Activated effector memory CD4-positive, alpha-beta T cell treated with Interleukin-2 at 50 U/mL for 16 hours (primary cell): ENCODE results near the gene ITGA1.
A peak's percentile ranks its signal among the peaks of the same experiment; 100 is the strongest.
"Not testable (repeated sequence)": the region's sequence is repeated elsewhere in the genome, so short reads cannot be mapped to it uniquely, and the experiment has no call there.

Experiments used
- DNase-seq: peaks from one replicate; pipeline ENCODE4 v3.0.0-alpha.2; 2020

Gene ITGA1

DNA sequence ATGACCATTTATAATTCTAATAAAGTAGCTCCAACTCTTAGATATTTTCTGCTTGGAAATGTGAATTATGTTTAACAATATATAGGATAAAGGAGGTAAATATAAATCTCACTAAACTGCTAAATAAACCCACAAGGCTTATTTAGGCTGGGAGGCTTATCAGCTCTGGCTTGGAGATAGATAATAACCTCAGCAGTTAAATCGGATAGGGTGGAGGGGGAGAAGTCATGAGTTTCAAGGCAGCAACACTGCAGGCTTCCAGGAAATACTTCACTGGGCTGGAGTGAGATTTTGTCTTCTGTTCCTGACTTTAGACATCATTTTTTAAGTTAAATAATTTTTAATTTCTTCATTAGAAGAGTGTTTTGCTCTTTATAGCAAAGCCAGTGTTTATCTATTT lies 121.5 kb downstream of the ITGA1 start:
- no peak for DNase-seq

DNA sequence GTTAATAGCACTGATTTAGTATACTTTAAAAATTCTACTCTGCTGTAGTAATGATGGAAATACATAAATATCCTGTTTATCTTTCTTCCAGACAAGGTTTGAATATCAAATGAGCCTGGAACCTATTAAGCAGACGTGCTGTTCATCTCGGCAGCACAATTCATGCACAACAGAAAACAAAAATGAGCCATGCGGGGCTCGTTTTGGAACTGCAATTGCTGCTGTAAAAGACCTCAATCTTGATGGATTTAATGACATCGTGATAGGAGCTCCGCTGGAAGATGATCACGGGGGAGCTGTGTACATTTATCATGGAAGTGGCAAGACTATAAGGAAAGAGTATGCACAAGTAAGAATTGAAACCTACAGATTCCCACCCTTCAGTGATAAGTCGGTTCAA lies 122.4 kb downstream of the ITGA1 start:
- no peak for DNase-seq

DNA sequence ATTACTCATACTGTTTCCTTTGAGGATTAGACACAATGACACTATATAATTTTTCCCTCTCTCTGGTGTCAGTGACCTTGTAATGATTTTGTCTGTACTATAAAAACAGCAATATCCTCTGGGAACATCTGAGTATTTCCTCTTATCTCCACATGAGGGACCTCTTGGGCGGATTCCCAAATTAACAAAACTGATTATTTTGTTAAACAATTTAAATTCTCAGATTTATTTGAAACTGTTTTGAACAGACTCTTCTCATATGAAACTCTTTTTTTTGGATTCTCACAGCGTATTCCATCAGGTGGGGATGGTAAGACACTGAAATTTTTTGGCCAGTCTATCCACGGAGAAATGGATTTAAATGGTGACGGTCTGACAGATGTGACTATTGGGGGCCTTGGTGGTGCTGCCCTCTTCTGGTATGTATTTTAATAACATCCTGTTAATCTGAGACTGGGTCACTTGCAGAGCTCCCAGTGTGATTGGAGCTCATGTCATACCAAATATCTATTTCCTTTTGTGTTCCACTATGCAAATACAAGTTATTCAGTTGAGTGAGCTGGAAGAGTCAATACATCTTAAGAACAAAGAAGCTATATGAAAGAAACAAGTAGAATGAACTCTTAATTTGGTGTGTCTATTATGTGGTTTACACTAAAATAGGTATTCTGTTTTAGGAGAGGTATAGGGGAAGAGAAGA lies 127.6 kb downstream of the ITGA1 start:
- peak; percentile 18 for DNase-seq

DNA sequence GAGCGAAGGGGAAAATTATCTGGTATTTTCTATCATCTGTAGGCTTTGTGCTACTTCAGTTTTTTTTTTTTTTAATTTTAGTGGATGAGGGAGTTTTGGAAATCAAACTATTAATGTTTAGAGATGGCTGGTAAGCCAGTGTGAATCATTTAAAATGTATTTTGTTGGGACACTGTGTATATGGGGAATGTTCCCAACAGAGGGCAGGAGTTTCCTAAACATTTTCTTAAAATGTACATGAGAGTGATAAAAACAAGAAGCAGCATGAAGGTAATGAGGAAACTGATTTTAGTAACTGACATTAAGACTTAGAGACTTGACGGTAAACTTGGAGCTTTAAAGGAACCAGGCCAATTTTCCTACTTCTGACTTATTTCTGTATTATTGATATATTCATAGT lies 133.2 kb downstream of the ITGA1 start:
- no peak for DNase-seq

DNA sequence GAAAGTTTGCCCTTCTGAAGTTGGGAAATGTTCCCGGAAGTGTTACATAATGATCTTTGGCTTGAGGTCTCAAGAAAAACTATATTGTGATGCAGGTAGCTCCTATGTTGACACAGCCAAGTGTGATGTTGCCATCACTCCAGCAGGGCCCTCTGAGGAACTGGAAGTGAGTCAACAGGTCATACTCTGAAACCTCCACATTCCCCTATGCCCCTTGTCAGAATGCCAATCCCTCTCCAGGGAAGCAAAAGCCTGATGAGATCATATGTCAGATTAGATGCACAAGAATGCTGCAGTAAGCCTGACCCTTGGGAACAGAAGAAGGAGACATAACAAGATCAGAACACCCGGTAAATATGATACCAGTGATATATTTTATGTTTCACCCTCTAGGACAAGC lies 134.7 kb downstream of the ITGA1 start:
- no peak for DNase-seq

DNA sequence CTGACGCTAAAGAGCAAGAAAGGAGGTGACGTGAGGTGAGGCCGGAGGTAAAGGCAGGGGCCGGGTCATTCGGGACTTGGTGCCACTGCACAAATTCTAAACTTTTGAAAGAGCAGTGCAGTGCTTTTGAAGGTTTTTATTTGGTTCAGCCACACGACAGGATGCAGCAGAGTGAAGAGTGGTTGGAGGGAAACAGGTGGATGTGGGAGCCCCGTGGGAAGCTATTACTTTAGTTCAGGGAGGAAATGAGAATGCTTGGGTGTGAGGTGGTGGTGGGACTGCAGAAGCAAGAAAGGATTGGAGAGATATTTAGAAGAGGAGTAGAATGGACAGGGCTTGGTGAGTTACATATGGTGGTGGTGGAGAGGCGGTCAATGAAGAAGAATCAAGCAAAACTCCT lies 136.7 kb downstream of the ITGA1 start:
- DNase-seq = no peak

DNA sequence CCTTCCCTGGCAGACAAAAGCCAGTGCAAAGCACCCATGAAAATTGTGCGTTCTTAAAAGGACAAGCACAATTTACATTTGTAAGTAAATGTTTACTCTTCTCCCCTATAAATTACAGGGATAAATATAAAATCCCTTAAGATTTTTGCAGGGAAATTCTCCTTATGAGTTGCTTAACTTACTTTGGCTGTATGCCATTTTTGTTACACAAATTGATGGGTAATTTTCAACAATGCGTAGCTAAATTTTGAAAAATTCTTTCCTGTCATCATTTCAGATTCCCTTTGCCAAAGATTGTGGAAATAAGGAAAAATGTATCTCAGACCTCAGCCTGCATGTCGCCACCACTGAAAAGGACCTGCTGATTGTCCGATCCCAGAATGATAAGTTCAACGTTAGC lies 137.3 kb downstream of the ITGA1 start:
- no peak for DNase-seq

DNA sequence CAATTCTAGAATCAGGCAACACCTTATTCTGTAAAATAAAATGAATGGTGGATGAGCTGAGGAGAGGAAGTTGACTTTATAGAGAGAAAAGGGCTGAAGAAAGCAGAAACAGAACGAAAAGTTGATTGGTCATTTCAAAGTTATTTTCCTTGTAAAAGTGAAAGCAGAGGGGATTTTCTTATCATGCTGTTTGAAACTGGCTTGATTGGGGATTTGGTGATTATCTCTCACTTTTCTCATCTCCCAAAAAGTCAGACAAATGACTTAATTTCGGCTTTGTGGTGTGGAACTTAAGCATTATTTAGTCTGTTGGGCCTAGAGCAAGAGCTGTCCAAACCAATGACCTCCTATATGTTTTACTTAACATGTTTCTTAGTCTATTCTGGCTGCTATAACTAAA lies 141.0 kb downstream of the ITGA1 start:
- no peak for DNase-seq

DNA sequence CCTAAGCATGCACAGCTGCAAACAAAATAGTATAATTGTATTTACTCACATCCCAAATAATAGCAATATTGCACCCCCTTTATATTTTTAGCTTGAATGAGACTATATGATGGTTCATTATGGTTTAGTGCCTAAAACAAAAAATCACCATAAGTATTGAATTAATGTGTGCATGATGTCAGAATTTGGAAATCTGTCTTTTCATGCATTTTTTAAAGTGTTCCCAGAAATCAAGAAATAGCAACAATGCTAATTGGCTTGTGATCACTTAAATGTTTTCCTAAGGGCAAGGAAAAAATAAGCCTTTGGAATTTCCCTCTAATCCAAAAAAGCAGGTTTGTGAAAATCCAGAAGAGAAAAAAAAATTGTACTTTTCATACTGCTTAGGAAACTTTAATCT lies 150.5 kb downstream of the ITGA1 start:
- DNase-seq = no peak

DNA sequence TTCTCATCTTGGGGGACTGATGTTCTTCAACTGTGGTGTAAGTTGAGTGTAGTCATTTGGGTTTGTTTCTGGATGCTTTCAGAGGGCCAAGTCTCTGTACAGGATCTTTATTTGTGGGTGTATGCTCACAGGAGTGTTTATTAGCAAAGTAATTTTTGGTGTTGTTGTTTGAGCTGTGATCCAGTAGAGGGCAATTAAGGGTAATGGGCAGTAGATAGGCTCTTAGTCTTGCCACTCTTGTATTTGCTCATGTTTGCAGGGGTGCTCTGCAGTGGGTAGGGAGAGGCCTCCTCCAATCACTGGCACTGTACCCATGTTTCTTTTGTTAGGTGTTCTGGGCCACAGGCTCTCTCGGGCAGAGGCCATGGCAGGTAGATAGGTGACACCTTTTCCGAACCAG lies 155.6 kb downstream of the ITGA1 start:
- no peak for DNase-seq

DNA sequence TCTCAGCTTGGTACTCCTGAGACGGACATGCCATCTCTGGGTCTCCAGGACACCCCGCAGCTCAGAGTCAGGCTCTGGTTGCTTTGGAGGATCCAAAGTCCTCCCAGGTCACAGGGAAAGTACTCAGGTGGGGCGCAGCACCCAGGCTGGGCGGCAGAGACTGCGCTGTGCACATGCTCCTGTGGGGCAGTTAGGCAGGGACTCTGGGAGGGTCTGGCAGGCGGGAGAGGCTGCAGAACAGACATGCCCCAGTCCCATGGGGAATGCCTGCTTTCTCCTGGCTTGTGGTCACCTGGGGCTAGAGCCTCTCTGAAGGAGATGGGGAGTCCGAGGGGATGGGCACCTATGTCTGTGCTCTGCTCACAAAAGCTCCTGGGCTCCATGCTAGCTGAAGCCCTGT lies 156.1 kb downstream of the ITGA1 start:
- no peak for DNase-seq

DNA sequence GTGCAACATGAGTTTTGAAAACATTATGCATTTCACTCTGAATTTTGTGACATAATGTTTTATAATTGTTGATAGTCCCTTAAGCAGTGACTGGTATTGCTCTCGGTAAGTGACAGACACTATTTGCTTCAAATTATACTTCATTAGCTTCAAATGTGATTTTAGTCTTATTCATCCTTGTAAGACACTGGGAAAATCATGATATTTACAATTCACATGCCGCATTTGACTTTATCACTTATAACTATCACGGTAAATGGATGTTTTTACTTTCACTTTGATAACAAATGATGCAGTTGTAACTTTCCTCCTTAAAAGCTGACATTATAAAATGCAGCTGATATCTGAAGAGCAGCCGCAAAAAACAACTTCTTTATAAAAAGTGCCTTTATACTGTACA lies 157.3 kb downstream of the ITGA1 start:
- no peak for DNase-seq

DNA sequence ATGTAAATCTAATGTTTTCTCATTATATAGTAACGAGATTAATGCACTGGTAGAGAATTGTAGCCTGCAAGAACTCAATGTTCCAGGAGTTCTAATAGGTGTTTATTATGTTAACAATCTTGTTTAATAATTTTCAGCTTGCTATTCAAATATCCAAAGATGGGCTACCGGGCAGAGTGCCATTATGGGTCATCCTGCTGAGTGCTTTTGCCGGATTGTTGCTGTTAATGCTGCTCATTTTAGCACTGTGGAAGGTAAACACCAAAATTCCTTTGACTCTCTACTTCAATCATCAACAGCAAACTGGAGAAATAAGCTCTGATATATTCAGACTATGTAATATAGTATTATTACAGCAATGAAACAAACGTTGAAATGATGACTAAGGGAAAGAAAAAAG lies 159.5 kb downstream of the ITGA1 start:
- no peak for DNase-seq

DNA sequence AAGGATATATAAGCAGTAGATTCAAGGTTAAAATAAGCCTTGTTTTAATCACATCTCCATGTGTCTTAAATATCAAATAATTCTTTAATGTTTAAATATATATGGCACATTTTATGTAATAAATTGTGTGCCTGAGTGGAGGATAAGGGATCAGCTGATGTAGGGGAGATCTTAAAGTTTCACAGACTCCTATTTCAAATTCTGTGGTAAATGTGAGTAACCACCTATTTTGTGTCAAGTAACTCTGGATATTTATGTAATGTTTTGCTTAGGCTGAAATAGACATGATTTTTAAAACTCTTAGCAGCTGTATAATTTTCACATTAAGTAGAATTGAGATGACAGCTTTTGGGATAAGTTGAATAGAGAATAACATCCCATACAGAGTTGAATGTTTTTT lies 160.1 kb downstream of the ITGA1 start:
- no peak for DNase-seq

DNA sequence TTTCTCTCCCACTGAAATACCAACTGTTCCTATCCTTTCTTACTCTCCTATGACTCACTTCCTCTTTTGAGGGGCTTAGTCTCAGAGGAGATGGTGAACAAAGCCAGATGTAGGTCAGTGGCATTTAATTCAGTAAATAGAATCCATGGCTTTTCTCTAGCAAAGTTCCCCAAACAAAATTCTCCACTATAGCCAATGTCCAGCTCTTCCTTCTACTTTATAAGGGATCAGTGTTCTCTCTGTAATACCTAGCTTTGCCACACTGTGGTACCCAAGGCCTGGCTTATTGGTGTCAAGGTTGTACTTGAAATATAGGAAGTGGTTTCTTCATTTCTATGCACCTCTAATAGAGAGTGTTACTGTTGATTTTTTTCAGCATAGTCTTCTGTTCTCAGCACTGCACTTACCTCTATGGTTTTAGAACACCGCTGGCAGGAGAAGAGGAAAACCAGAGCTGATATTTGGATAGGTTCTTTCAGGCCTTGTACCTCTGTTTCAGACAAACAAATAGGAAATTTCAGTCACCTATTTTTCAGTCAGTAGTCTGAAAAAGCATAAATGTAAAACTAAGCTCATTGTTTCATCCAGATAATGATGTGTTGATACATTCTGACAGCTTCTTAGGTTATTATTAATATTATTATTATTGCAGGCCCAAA lies 160.8 kb downstream of the ITGA1 start:
- peak; percentile 35 for DNase-seq

DNA sequence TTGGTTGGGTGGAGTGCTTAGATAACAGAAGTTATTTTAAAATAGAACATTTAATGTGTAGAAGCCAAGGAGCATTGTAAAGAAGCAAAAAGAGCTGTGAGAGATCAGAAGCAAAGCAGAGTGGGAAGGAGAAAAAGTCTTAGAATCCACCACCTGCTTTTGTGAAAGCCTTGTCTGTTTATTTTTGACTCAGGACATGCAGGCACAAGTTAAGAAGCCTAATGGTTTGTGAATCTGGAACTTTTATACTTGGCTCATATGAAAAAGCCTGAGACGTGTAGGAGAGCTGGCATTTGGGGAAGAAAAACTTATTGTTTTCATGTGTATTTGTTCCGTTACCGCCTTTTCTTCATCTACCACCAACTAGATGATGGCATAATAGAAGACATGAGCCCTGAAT lies 163.0 kb downstream of the ITGA1 start:
- no peak for DNase-seq

DNA sequence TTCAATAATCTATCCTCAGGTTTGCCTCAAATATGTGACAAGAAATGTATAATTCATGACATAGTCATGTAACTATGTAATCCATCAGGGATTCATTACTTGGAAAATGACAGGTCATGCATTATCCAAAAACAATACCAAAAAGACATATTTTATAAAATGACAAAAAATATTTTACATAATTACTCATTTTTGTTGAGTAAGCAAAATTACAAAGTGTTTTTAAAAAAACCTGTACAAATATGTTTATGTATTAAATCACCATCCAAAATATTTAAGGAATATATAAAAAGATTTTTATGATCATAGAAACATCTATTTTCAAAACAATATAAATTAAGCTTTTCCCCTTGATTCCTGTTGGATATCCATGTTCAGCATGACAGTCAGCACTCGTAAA lies 164.8 kb downstream of the ITGA1 start:
- DNase-seq = no peak

DNA sequence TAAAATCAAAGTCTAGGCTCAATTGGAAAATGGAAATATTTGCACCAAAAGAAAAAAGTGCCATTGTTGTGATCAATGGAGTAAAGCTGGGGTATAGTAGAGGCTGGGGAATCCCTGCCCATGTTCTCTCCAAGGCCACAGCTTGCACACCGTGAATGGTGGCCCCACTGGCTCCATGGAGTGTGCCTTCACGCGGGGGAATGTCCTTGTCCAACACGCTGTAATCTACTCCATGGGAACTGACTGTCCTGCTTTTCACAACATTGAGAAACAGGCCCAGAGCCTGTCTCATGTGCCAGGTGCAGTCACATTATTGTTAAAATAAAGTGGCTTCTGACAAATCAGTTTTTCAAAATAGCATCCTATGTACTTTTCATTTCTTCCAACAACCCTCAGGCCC lies 168.3 kb downstream of the ITGA1 start:
- DNase-seq = no peak

DNA sequence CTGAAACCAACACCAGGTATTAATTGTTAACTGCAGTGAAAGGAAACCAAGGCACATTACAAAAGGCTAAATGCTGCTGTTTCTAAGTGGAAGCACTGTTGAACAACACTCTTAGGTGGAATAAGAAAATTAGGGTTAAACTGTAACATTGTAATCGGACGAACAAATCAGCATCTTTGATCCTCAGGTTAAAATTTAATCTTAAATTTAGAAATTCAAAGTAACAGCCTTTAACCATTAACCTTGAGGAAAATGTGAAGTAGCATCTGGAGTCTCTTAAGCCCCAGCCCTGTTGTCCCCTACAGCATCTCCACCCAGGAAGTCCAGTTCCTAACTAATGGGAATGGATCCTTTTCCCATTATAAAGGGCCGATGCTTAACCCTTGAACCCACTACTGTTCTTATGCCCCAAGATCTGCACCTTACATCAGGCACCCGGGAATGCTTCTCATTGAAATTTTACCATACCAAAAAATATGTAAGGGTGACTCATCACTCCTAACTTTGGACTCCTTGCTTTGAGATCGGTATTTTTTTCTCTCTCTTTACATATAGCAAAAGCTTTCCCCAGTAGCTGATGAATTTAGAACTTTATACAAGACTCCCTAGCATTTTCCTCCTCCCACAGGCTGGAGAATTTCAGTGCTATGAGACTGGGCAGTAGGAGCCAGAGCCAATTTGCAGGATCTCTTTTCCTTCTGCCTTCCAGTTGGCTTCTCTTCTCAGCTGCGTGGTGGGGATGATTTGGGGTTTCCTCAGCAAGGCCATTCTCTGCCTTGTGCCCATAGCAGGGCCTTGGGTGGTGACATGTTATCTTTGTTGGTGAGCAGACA lies 169.4 kb downstream of the ITGA1 start:
- no peak for DNase-seq

DNA sequence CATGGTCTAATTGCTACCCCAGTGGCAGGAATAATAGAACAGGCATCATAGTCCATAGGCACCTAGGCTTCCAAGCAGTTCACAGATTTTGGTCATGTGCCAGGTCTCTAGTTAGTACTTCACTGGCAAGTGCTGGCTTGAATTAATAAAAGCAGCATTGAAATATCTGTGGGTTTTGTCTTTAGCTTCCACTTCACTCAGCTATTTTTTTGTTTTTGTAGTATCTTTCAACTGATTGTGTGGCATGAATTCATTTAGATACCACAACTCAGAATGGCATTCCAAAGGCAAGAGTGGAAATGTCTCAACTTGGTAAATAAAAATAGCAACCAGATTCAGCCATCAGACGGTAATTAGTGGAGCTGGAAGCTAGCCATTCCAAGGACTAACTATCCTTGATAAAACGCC lies 173.6 kb downstream of the ITGA1 start:
- no peak for DNase-seq

DNA sequence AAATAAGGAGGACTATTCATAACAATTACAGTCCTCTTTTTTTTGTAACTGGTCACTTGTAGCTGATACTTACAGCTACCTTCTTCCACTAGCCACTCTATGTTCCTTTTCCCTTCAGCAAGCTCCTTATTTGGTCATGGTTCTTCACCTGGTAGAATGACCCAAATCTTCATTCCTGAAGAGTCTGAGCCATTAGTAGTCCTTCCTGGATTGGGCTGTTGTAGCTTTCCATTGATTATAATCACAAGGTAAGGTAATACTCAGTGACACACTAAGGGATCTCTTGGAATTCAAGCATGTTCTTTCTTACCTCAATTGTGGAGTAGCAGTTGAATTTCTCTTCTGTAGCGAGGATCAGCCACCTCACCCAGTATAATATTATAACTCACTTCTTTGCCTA lies 175.9 kb downstream of the ITGA1 start:
- no peak for DNase-seq

DNA sequence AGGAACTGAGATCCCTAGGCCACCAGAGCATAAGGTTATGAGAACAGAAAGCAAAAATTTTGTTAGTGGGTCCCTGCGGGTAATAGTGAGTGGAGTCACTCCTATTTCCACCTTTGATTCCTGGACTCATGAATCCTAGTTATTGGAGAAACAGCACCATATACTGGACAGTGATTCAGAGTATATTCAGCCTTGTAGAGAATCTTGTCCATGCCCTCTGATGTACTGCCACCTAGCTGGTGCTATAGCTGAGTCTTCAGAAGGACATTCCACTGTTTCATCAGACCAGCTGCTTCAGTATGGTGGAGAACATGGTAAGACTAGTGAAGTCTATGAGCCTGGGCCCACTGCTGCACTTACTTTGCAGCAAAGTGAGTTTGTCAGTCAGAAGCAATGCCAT lies 176.4 kb downstream of the ITGA1 start:
- no peak for DNase-seq

DNA sequence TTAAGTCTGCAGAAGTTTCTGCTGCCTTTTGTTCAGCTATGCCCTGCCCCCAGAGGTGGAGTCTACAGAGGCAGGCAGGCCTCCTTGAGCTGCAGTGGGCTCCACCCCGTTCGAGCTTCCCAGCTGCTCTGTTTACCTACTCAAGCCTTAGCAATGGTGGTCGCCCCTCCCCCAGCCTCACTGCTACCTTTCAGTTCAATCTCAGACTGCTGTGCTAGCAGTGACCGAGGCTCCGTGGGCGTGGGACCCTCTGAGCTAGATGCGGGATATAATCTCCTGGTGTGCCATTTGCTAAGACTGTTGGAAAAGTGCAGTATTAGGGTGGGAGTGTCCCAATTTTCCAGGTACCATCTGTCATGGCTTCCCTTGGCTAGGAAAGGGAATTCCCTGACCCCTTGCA lies 188.4 kb downstream of the ITGA1 start:
- DNase-seq = not testable (repeated sequence)

DNA sequence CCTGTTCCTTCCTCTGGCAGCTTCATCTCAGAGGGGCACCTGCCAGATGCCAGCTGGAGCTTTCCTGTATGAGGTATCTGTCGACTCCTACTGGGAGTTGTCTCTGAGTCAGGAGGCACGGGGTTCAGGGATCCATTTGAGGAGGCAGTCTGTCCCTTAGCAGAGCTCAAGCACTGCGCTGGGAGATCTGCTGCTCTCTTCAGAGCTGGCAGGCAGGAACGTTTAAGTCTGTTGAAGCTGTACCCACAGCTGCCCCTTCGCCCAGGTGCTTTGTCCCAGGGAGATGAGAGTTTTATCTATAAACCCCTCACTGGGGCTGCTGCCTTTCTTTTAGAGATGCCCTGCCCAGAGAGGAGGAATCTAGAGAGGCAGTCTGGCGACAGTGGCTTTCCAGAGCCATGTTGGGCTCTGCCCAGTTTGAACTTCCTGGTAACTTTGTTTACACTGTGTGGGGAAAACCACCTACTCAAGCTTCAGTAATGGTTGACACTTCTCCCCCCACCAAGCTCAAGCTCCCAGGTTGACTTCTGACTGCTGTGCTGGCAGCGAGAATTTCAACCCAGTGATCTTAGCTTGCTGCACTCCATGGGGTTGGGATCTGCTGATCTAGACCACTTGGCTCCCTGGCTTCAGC lies 189.7 kb downstream of the ITGA1 start:
- DNase-seq = no peak
